ENCODE data around the gene MYOM1. TPM values are rescaled to one million over a fixed set of nuclear protein-coding genes. Genes with fewer than 3 reads are reported as not detected.

MYOM1 gene
- total RNA-seq, 2 experiments from 2014 or later = 2.4 to 3.8 TPM

- POLR2A ChIA-PET = interaction anchor here (0.7 to 1.0 kb wide), 6 partner anchors 21 to 256 kb away, joined by 3 read pairs; no protein-coding TSS in a partner anchor
- no peak for TF ChIP-seq EZH2phosphoT487 (IDR thresholded peaks at IDR 0.05; ENCODE audit: borderline replicate concordance, low read depth, low read length)
- peak; percentile 48 for TF ChIP-seq CTCF (conservative IDR thresholded peaks at IDR 0.05; ENCODE audit: low read length)
- intact Hi-C loops (cut with micrococcal nuclease; ENCODE audit: unreplicated experiment) = no loop called here
Measured at GRCh38 chr18:3238742-3239141, 19.0 kb upstream of the MYOM1 start.

DNA sequence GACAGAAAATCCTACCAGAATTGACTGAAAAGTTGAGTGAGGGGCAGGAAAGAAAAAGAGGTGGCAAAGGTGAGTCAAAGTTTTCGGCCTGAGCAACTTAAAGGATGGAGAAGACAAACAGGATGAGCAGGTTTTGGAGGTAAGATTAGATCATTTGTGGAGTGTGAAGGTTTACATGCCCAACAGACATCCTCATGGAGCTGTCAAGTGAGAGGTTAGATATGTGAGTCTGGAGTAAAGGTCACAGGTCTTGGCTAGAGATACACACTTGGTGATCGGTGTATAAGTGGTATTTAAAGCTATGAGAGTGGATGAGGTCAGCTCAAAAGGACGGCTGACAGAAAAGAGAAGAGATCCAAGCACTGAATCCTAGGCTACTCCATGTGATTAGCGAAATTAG, 16.7 kb upstream of the MYOM1 start:
- Histone ChIP-seq H3K4me3 (ENCODE audit: low read depth, low read length, poor library complexity, severe bottlenecking) (no peak overlapping the region), H3K36me3 (ENCODE audit: insufficient read depth, low read length) (no peaks in the 10 kb centered on the region; the same call in 1 of the 2 replicates), H4K20me1 (ENCODE audit: insufficient read depth, low read length) (no peaks in the 10 kb centered on the region), H3K27ac (ENCODE audit: low read depth, low read length, poor library complexity, severe bottlenecking) (no peak overlapping the region), H3K9me2 (ENCODE audit: insufficient read depth, low read length) (no peaks in the 10 kb centered on the region), H3K79me2 (ENCODE audit: insufficient read depth, low read depth, low read length) (no peaks in the 10 kb centered on the region), H2AFZ (ENCODE audit: low read length) (no peak overlapping the region), H3K9me3 (ENCODE audit: low read length) (peaks cover 11% of the 10 kb centered on the region), H3K4me2 (ENCODE audit: low read length) (no peak overlapping the region), H3K4me1 (ENCODE audit: insufficient read depth, low read length, poor library complexity, severe bottlenecking) (no peaks in the 10 kb centered on the region)
- CTCF ChIA-PET (ENCODE audit: unreplicated experiment) = no interaction called here
- BruUV-seq (replicated peaks) = no TSS peak
- intact Hi-C loops (cut with micrococcal nuclease; ENCODE audit: unreplicated experiment) = no loop called here
- no peak for DNase-seq (ENCODE audit: low spot score)
- POLR2A ChIA-PET = interaction anchor here (0.9 to 1.0 kb wide), 2 partner anchors 9 kb away, joined by 3 to 4 read pairs; no protein-coding TSS in a partner anchor
- TF ChIP-seq EZH2phosphoT487 (IDR thresholded peaks at IDR 0.05; ENCODE audit: borderline replicate concordance, low read depth, low read length) = no peak

More at GRCh38 chr18:3238742-3239141, 19.0 kb upstream of the MYOM1 start:
- H3K9me3 ChIP-seq (ENCODE audit: low read length) = peaks cover 13% of the 10 kb centered on the region
- H3K27ac ChIP-seq (ENCODE audit: low read depth, low read length, poor library complexity, severe bottlenecking) = no peak overlapping the region
- H2AFZ ChIP-seq (ENCODE audit: low read length) = no peak overlapping the region
- H3K9me2 ChIP-seq (ENCODE audit: insufficient read depth, low read length) = no peaks in the 10 kb centered on the region
- no peaks in the 10 kb centered on the region for H4K20me1 ChIP-seq (ENCODE audit: insufficient read depth, low read length)
- no peaks in the 10 kb centered on the region for H3K79me2 ChIP-seq (ENCODE audit: insufficient read depth, low read depth, low read length)
- CTCF ChIA-PET (ENCODE audit: unreplicated experiment) = no interaction called here
- peaks cover 11% of the 10 kb centered on the region; the same call in 1 of the 2 replicates for H3K36me3 ChIP-seq (ENCODE audit: insufficient read depth, low read length)
- no peak for DNase-seq (ENCODE audit: low spot score)
- no peak overlapping the region for H3K4me2 ChIP-seq (ENCODE audit: low read length)
- peaks cover under 1% of the 10 kb centered on the region for H3K4me1 ChIP-seq (ENCODE audit: insufficient read depth, low read length, poor library complexity, severe bottlenecking)
- no TSS peak for BruUV-seq (replicated peaks)
- no peak overlapping the region for H3K4me3 ChIP-seq (ENCODE audit: low read depth, low read length, poor library complexity, severe bottlenecking)

- H2AFZ ChIP-seq (ENCODE audit: low read length) = no peak overlapping the region
- TF ChIP-seq EZH2phosphoT487 (IDR thresholded peaks at IDR 0.05; ENCODE audit: borderline replicate concordance, low read depth, low read length) = no peak
- TF ChIP-seq CTCF (conservative IDR thresholded peaks at IDR 0.05; ENCODE audit: low read length) = no peak
- intact Hi-C loops (cut with micrococcal nuclease; ENCODE audit: unreplicated experiment) = no loop called here
- POLR2A ChIA-PET = interaction anchor here (1.0 kb wide), 1 partner anchor 8 kb away, joined by 3 read pairs; no protein-coding TSS in a partner anchor
- H3K9me3 ChIP-seq (ENCODE audit: low read length) = peaks cover 5% of the 10 kb centered on the region; the same call in 1 of the 2 replicates
- no peaks in the 10 kb centered on the region for H3K9me2 ChIP-seq (ENCODE audit: insufficient read depth, low read length)
- DNase-seq (ENCODE audit: low spot score) = no peak
- no TSS peak for BruUV-seq (replicated peaks)
- no peak overlapping the region for H3K4me2 ChIP-seq (ENCODE audit: low read length)
- H3K36me3 ChIP-seq (ENCODE audit: insufficient read depth, low read length) = no peaks in the 10 kb centered on the region; the same call in 1 of the 2 replicates
- no peak overlapping the region for H3K27ac ChIP-seq (ENCODE audit: low read depth, low read length, poor library complexity, severe bottlenecking)
- H3K4me3 ChIP-seq (ENCODE audit: low read depth, low read length, poor library complexity, severe bottlenecking) = no peak overlapping the region
- no peaks in the 10 kb centered on the region for H3K79me2 ChIP-seq (ENCODE audit: insufficient read depth, low read depth, low read length)
- no peaks in the 10 kb centered on the region for H4K20me1 ChIP-seq (ENCODE audit: insufficient read depth, low read length)
- CTCF ChIA-PET (ENCODE audit: unreplicated experiment) = no interaction called here
- no peaks in the 10 kb centered on the region for H3K4me1 ChIP-seq (ENCODE audit: insufficient read depth, low read length, poor library complexity, severe bottlenecking)
Measured at GRCh38 chr18:3235846-3236245, 16.1 kb upstream of the MYOM1 start.
